GM18867 (cell line): ENCODE results near the gene C8G.

Experiments
- ATAC-seq: cut with Tn5 transposase; IDR thresholded peaks from one replicate; pipeline ENCODE4 v1.9.1; 2021; ENCODE audit warnings: mild to moderate bottlenecking, moderate library complexity; ENCODE audit not compliant: unreplicated experiment

C8G gene

GRCh38 chr9:136964833-136965422 is 19.9 kb downstream of the C8G start:
- ATAC-seq, result no peak

DNA sequence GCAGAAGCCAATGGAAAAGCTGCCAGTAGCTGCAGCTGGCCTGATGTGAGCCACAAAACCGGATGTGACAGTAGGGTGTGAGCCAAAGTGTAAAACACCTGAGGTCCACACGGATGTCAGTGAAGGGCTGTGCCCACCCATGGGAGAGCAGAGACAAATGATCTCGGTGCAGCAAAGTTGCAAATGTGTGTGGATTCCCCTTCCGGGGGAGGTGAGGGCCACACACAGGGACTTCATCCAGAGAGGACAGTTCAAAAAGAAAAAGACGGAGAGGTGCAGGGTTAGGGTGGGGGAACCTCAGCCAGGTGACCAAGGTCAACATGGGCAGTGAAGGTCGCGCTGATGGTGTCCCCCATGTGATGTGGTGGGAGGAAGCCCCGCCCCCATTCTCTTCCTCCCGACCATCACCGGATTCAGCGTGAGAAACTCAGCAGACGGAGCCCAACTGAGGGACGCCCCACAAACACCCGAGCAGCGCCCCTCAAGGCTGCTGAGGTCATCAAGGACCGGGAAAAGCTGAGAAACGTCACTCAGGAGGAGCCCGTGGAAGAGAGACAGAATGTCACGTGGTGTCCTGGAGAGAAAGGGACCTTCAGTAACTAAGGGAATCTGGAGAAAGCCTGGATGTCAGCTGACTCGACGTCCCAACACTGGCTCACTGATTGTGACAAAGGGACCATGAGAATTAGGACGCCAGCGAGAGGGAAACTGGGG is 20.9 kb downstream of the C8G start:
- no peak for ATAC-seq

DNA sequence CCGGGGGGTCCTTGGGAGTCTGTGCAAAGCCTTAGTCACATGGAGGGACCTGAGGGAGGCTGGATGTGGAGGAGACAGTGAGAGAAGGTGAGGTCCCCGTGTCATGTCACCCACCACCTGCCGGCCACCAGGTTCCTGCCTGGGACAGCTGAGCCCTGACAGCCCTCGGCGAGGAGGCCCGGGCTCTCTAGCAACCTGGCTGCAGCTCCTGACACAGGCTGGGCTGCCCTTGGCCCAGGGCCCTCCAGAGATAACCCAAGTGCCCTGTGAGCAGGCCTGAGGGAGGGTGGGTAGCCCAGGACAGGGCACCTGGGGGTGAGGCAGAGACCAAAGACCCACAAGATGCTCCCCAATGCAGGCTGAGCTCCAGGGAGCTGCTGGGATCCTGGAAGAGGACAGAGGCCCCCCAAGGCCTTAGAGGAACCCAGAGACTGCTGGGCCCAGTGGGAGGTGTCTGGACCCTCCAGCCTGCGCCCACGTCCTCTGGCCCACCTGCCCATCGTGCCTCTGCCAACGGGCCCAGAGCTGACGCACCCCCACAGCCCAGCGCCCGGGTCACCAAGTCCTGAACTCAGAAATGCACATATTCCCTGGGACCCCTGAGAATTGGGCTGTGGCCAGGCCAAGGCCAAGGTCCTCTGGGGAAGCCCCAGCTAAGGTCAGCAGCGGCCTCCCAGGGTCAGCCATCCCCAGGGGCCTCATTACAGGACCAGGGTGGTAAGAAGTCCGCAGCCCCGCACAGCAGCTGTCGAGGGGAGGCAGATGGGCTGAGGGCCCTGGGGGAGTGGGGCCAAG is 23.5 kb downstream of the C8G start:
- no peak for ATAC-seq

DNA sequence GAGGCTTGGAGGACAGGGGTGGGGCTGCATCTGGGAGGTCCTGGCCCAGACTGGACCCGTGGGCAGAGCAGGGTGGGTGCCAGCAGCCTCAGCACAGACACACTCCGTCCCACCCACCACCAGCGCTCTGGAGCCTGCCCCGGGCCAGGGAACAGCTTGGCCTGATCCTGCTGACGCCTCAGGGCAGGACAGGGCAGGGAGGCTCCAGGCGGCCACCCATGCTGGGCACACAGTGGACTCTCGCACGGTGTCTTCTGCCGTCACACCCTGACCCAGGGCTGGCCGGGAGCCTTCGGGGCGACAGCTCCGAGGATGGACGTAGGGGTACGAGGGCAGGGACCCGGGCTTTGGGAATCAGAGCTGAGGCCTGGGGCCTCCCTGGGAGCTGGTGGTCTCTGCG is 24.1 kb downstream of the C8G start:
- no peak for ATAC-seq

DNA sequence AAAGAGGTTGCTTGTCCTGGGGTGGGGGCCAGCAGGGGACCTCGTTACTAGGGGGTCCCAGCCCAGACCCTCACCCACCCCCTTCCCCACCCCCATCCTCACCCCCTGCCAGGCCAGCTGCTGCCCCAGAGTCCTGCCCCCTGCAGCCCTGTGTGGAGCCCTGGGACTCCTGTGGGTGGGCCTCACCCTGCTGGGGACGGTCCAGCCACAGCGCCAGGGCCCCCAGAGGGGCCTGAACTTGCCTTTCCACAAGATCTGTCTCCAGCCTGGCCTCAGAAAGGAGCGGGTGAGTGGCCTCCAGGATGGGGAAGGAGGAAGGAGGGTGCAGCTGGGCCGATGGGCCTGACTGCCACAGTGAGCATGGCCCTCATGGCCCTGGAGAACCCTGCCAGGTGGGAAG is 24.7 kb downstream of the C8G start:
- no peak for ATAC-seq

DNA sequence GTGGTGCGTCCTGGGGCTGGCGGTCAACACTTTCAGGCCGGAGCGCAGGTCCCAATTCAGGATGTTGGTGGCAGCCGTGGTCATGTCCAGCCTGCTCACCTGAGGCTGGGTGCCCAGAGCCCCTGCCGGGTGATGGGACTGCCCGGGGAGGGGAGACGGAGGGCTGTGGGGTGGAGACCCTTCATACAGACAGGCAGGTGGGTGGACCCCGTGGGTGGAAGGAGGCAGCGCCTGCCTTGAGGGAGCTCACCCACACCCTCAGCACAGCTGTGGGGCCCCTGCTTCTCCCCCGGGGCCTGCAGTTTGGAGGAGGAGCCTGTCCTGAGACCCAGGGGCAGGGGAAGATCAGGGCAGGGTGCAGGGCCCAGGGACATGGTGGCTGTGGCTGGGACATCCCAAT is 25.3 kb downstream of the C8G start:
- no peak for ATAC-seq

DNA sequence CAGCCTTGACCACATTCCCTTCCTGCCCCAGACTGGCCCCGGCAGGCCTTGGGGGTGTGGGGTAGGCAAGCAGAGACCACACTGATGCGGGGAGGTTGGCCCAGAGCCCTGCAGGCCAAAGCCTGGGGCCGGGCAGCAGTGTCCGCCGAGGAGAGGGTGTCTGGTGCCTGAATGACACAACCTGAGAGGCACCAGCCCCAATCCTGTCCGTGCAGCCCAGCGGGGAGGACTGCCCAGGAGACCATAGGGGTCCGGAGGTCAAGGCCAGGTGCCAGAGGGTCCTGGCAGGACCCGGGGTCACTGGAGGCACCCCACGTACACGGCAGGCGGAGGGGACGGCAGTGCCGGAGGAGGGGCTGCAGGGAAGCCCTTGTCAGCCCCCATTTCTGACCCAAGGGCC is 26.7 kb downstream of the C8G start:
- no peak for ATAC-seq

- no peak for ATAC-seq
Measured at GRCh38 chr9:136972335-136972734, 27.3 kb downstream of the C8G start.

DNA sequence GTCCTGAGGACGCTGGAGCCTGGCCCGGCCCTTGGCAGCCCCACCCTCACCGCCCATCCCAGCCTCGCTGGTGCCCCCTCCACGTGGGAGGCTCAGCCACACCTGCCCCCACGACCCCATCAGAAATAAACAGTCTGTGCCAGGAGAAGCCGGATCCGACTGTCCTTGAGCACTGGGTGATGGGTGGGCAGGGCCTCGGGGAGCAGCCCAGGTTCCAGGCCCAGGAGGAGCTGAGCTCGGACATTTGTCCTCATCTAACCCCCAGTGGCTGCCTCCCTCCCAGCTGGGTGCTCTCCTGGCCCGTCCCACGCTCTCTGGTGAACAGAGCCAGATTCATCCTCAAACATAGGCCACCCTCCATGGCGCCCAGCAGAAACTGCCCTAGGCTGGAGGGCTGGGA is 27.7 kb downstream of the C8G start:
- ATAC-seq, result no peak

DNA sequence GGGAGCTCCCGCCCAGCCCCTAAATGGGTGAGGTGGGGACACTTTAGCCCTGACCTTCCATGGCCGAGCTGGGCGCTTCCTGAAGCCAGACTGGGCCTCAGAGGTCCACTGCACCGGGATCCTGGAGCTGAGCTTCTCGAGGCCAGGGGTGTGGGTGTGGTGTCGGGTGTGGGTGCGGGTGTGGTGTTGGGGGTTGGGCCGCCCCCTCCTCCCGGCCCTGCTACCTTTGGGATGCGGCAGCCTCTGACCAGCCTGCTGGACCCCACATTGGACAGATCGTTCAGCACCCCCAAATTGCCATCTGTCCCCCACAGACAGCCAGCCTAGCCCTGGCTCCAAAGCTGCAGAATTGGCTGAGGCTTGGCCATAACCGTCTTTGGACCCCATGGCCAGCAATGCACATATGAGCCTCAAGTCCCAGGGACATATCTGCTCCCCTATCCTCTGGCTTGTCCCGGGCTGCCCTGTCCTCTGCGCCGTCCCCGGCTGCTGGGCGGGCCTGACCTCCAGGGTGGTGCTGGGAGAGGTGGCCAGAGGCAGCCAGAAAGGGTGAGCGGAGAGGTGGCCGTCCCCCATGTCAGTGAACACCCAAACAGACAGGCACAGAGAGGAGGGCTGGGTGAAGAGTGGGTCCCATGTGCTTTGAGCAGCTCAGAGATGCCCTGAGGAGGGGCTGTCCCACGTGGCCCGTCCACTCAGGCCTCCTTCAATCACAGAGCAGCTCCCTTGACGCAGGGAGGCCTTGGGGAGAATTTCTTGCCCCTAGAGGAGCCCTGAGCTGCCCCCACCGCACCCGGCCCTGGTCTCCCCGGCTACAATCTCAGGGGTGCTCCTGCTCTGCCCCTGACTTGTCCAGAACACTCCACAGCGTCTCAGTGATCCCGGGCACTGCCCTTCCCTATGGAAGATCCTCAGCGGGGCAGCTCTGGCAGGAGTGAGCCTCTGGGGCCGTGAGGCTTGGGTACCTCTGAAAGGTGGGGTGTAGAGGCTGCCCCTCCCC is 28.9 kb downstream of the C8G start:
- ATAC-seq, result no peak

GRCh38 chr9:136974817-136975535 is 29.9 kb downstream of the C8G start:
- no peak for ATAC-seq

DNA sequence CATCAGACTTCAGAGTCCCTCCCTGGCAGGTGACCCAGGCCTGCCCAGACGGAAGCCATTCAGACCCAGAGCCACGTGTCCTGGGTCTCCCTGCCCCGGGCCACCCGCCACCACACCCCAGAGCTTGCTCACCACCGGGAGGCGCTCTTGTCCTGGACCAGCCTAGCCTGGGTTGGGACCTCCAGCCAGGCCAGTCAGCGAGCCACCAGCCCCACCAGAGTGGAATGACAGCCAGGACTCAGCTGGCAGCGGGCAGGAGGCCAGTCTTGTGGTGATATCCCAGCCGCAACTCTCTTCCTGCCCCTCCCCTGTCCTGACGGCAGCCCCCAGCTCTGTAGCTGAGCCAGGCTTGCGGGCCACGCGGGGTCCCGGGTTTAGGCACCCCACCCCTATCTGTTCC is 30.6 kb downstream of the C8G start:
- no peak for ATAC-seq

GRCh38 chr9:136977223-136977622 is 32.2 kb downstream of the C8G start, which contains the start of gene PTGDS:
PTGDS (plus strand) TSS chr9:136977504; CDS start chr9:136977579, 75 bp downstream.
- ATAC-seq, result no peak

DNA sequence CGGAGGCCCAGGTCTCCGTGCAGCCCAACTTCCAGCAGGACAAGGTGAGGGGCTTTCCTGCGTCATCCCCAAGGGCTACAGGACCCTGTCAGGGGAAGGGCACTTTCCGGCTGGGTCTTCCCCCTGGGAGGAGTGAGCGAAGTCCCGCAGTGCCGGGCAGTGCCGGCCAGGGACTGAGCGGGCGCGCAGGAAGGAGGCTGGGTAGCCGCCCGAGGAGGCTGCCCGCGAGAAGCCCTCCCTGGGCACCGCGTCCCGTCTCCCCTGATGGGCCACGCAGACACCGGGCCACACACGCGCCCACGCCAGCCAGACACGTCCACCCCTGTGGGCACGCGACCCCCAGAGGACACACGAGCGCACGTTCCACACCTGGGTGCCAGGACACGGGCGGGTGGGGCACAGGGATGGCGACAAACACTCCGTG is 32.6 kb downstream of the C8G start:
- no peak for ATAC-seq

DNA sequence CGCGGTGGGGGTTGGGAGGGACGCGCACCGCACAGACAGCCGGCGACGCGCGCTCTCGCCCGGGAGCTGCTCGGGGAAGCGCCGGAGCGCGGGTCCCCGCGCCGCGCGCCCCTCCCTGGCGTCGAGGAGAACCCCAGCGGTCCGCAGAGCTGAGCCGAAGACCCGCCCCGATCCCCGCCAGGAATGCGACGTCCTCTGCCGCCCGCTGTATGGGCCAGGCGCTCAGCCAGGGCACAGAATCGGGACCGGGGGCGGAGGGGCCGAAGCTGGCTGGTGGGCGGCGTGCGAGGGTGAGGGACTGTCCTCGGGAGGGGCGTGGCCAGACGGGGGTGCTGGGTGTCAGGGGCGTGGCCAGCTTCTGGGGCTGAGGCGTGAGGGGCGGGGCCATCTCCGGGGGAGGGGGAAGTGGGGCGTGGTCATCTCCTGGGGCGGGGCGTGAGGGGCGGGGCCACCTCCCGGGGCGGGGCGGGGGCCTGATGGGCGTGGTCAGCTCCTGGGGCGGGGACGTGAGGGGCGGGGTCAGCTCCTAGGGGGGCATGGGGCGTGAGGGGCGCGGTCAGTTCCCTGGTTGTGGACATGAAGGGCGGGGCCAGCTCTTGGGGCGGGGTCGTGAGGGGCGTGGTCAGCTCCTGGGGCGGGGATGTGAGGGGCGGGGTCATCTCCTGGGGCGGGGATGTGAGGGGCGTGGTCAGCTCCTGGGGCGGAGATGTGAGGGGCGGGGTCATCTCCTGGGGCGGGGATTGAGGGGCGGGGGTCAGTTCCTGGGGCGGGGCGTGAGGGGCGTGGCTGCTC is 33.2 kb downstream of the C8G start:
- ATAC-seq, result no peak

- ATAC-seq, result no peak
Measured at GRCh38 chr9:136978865-136979544, 34.0 kb downstream of the C8G start.

DNA sequence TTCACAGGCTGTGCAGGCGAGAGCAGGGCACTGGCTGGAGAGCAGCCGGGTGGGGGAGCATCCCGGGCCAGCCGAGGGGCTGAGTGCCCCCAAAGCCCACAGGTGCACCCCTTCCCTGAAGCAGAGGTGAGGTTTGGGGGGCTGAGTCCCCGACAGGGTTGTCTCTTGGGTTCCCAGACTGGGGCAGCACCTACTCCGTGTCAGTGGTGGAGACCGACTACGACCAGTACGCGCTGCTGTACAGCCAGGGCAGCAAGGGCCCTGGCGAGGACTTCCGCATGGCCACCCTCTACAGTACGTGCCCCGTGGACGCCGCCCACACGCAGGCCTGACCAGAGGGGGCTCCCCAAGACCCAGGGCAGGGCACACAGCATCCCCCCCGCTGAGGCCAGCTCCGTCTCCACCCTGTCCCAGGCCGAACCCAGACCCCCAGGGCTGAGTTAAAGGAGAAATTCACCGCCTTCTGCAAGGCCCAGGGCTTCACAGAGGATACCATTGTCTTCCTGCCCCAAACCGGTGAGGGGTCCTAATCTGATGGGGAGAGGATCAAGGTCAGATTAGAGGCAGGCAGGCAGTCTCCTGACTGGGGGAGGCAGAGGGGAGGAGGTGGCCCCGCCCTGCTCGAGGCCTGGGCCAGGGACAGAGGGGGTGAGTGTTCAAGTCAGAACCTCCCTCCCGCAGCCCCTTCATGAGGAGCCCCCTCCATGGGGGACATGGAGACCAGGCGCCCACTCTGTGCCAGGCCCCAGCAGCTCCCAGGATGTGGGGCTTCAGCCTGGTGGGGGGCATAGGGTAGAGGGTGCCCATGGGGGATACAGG is 34.9 kb downstream of the C8G start:
- no peak for ATAC-seq
